ENCODE measurements around the gene FKBP9. TPM values are rescaled to one million over a fixed set of nuclear protein-coding genes. Genes with fewer than 3 reads are reported as not detected.
"Not testable (repeated sequence)": the region's sequence is repeated elsewhere in the genome, so short reads cannot be mapped to it uniquely, and the experiment has no call there.

Gene FKBP9
- polyA plus RNA-seq, 6 donors from 2014 or later: 0.44 to 1.00 (median 0.71) TPM; not detected in 1

DNA sequence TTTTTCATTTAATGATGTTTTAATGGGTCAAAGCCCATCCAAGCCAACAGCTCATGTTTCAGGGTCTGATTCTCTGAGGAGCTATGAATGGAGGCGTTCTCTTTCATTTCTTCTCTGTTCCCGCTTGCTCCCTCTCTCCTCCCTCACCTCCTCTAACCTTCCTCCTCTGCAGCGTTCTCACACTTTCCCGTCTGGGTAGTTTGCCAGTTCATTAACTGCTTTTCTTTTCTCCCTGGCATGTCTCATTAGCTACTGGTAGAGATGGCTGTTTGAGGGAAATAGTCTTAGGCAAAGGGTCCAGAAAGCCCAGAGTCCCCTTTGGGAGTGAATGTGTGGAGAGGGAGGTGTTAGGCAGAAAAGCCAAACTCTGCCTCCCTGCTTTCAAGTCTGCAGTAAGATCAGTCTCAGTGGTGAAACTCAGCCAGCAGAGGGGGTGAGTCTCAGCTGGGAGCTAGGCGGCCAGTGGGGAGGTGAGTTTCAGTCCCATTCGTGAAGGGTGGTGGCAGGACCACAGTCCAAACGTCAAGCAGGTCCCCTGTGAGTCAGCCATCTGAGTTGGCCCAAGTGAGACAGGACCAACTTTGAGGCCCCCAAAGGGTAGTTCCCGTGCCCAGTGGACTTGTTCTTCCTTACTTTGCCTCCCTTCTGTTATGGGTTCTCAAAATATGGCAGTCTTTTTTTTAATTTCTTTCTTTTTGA lies 7.4 kb downstream of the FKBP9 start:
- not testable (repeated sequence) for DNase-seq, H3K36me3 Mint-ChIP-seq, H3K9me3 Mint-ChIP-seq, H3K27me3 Mint-ChIP-seq, H3K4me3 Mint-ChIP-seq
- Mint-ChIP-seq H3K4me1 (peaks cover 4 to 14% (median 4%) of the 10 kb centered on the region in 3 donors), H3K27ac (peak overlapping the region in 2 of 6 donors; percentile 28 to 83)
- peak; percentile 91 to 94 for ATAC-seq (ENCODE audit: low read depth in 2 of 2)

DNA sequence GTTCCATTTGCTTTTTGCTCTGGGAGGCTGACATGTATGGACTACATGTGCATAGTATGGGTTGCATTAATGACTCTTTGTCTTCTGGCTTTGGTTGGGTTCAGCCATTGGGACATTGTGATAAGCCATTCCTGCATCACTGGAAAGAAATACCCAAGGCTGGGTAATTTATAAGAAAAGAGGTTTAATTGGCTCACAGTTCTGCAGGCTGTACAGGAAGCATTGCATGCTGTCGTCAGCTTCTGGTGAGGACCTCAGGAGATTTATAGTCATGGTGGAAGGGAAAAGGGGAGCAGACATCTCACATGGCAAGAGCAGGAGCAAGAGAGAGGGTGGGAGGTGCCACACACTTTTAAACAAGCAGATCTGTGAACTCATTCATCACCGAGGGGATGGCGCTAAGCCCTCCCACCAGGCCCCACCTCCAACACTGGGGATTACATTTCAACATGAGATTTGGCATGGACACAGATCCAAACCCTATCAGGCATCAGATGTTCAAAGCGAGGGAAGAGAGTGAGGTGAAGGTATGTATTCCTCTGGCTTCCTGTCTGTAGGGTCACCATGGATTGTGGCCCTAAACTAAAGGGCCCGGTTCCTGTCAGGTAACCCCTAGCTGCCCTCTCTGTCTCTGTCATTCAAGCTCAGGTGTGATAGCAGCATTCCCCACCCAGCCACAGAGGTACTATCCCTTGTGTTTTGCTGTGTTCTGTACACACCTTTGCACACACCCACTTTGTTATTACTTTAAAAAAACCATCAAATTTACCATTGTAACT lies 9.4 kb downstream of the FKBP9 start:
- H3K4me3 Mint-ChIP-seq; H3K27me3 Mint-ChIP-seq; H3K27ac Mint-ChIP-seq; H3K9me3 Mint-ChIP-seq; ATAC-seq (ENCODE audit: low read depth in 2 of 2); H3K36me3 Mint-ChIP-seq; DNase-seq: not testable (repeated sequence)
- peaks cover 4 to 14% (median 4%) of the 10 kb centered on the region in 3 donors for H3K4me1 Mint-ChIP-seq

DNA sequence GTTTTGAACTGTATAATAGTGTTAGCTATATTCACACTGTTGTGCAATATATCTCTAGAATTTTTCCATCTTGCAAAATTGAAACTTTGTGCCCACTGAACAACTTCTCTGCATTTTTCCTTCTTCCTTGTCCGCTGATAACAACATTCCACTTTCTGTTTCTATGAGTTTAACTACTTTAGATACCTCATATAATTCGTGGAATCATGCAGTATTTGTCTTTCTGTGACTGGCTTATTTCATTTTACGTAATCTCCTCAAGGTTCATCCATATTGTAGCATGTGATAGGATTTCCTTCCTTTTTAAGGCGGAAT lies 10.0 kb downstream of the FKBP9 start:
- H3K27ac Mint-ChIP-seq; H3K4me3 Mint-ChIP-seq; DNase-seq; H3K9me3 Mint-ChIP-seq; H3K27me3 Mint-ChIP-seq; ATAC-seq (ENCODE audit: low read depth in 2 of 2); H3K36me3 Mint-ChIP-seq: not testable (repeated sequence)
- H3K4me1 Mint-ChIP-seq: peaks cover 4 to 14% (median 4%) of the 10 kb centered on the region in 3 donors

GRCh38 chr7:32971967-32972366 lies 14.7 kb downstream of the FKBP9 start:
- H3K27ac Mint-ChIP-seq, H3K4me3 Mint-ChIP-seq, H3K36me3 Mint-ChIP-seq: not testable (repeated sequence)

GRCh38 chr7:32977159-32977558 lies 19.9 kb downstream of the FKBP9 start:
- H3K27ac Mint-ChIP-seq; DNase-seq; ATAC-seq (ENCODE audit: low read depth in 2 of 2); H3K36me3 Mint-ChIP-seq; H3K4me3 Mint-ChIP-seq; H3K4me1 Mint-ChIP-seq; H3K9me3 Mint-ChIP-seq: not testable (repeated sequence)
- H3K27me3 Mint-ChIP-seq: peaks cover 0 to 11% (median 4%) of the 10 kb centered on the region in 3 donors

More at GRCh38 chr7:32971967-32972366, 14.7 kb downstream of the FKBP9 start:
- H3K4me1 Mint-ChIP-seq; H3K9me3 Mint-ChIP-seq; ATAC-seq (ENCODE audit: low read depth in 2 of 2); DNase-seq: not testable (repeated sequence)
- peaks cover 0 to 11% (median 4%) of the 10 kb centered on the region in 3 donors for H3K27me3 Mint-ChIP-seq

GRCh38 chr7:32979246-32979645 lies 22.0 kb downstream of the FKBP9 start:
- not testable (repeated sequence) for H3K36me3 Mint-ChIP-seq; DNase-seq; H3K4me3 Mint-ChIP-seq; H3K9me3 Mint-ChIP-seq; H3K27ac Mint-ChIP-seq; H3K4me1 Mint-ChIP-seq; H3K27me3 Mint-ChIP-seq; ATAC-seq (ENCODE audit: low read depth in 2 of 2)

- H3K27me3 Mint-ChIP-seq; H3K27ac Mint-ChIP-seq; ATAC-seq (ENCODE audit: low read depth in 2 of 2); H3K4me3 Mint-ChIP-seq; DNase-seq; H3K36me3 Mint-ChIP-seq; H3K9me3 Mint-ChIP-seq; H3K4me1 Mint-ChIP-seq: not testable (repeated sequence)
Measured at GRCh38 chr7:32979902-32980301, 22.7 kb downstream of the FKBP9 start.

GRCh38 chr7:32988148-32988547 lies 30.9 kb downstream of the FKBP9 start:
- H3K27ac Mint-ChIP-seq: peak overlapping the region in 1 of 6 donors; percentile 26
- peaks cover 11 to 21% (median 17%) of the 10 kb centered on the region in 3 donors for H3K4me1 Mint-ChIP-seq
- not testable (repeated sequence) for H3K27me3 Mint-ChIP-seq, H3K9me3 Mint-ChIP-seq, H3K36me3 Mint-ChIP-seq, DNase-seq
- peak; percentile 58 to 63 for ATAC-seq (ENCODE audit: low read depth in 2 of 2)
- H3K4me3 Mint-ChIP-seq: peak overlapping the region in 3 of 8 donors; percentile 3 to 65 (median 12)

DNA sequence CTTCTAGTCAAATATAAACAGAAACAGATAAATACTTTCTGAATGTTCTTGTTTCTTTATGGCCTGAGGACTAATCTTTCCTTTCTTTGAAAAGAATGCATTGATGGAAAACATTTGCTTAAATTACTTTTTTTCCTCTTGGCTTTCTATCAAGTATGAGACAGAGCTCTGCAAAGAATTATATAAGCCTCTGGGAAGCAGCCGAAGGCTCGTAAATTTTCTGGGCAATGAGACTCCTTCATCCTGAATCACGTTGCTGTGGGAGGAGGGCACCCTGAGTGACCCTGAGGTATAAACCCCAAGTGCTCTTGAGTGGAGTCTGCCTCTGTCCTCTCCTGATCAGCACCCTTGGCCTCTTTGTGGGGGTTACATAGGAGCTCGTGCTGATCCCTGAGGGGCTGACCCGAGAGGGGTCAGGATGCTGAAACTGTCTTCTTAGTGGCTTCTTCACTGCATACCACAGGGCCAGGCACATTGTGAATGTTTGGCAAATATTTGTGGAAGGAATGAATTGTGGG lies 33.9 kb downstream of the FKBP9 start:
- not testable (repeated sequence) for H3K36me3 Mint-ChIP-seq; H3K4me3 Mint-ChIP-seq; H3K9me3 Mint-ChIP-seq; H3K27me3 Mint-ChIP-seq; H3K27ac Mint-ChIP-seq; DNase-seq; ATAC-seq (ENCODE audit: low read depth in 2 of 2)
- H3K4me1 Mint-ChIP-seq: peaks cover 11 to 21% (median 17%) of the 10 kb centered on the region in 3 donors

- Mint-ChIP-seq H3K27ac (peak overlapping the region in 1 of 6 donors; percentile 16), H3K4me1 (peaks cover 11 to 21% (median 17%) of the 10 kb centered on the region in 3 donors), H3K4me3 (peak overlapping the region in 4 of 8 donors; percentile 34 to 76 (median 50))
- ATAC-seq (ENCODE audit: low read depth in 2 of 2); H3K36me3 Mint-ChIP-seq; DNase-seq; H3K9me3 Mint-ChIP-seq; H3K27me3 Mint-ChIP-seq: not testable (repeated sequence)
Measured at GRCh38 chr7:32991975-32992700, 34.9 kb downstream of the FKBP9 start.

DNA sequence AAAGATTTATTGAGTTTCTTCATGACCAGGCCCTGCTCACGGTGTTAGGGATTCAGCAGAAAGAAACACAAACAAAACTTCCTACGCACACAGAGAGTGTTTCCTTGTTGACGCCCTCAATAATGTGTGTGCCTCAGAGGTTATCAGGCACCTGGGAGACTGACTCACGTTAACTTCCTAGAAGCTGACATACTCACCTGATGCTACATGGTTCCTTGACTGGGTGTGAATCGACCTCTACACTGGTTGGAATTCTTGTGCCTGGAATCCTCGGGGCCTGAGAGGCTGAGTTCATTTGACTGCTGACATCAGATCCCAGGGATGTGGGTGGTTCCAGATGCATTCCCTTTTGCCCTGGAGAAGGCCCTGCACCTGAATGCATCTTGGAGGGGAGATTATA lies 35.5 kb downstream of the FKBP9 start:
- H3K36me3 Mint-ChIP-seq; H3K9me3 Mint-ChIP-seq; H3K27ac Mint-ChIP-seq; H3K27me3 Mint-ChIP-seq; DNase-seq; ATAC-seq (ENCODE audit: low read depth in 2 of 2): not testable (repeated sequence)
- Mint-ChIP-seq H3K4me1 (peaks cover 11 to 21% (median 17%) of the 10 kb centered on the region in 3 donors), H3K4me3 (peak overlapping the region in 3 of 8 donors; percentile 26 to 72 (median 39))

- not testable (repeated sequence) for H3K9me3 Mint-ChIP-seq; H3K27ac Mint-ChIP-seq; H3K36me3 Mint-ChIP-seq; H3K4me1 Mint-ChIP-seq; DNase-seq; ATAC-seq (ENCODE audit: low read depth in 2 of 2)
- Mint-ChIP-seq H3K4me3 (peak overlapping the region in 1 of 8 donors; percentile 35), H3K27me3 (peaks cover 11 to 19% (median 11%) of the 10 kb centered on the region in 3 donors)
Measured at GRCh38 chr7:32997956-32998355, 40.7 kb downstream of the FKBP9 start.

Data from naive B cell (primary cell).